Smooth muscle cell (in vitro differentiated cells): Measurements from ENCODE around the gene TYSND1. TPM values are rescaled to one million over a fixed set of nuclear protein-coding genes. Genes with fewer than 3 reads are reported as not detected.

Source experiments
- DNase-seq: peaks from one replicate; lab custom pipeline; 2025; ENCODE audit not compliant: unreplicated experiment; lab: John Stamatoyannopoulos, UW
- H2AFZ ChIP-seq: fragments of 200-600 bp; sonication (generic); 2 replicates; pipeline ENCODE4 v1.6.0; 2016; ENCODE audit warnings: antibody characterized with exemption, low read depth, mild to moderate bottlenecking
- H3F3A ChIP-seq: fragments of 200-600 bp; sonication (generic); 2 replicates; pipeline ENCODE4 v1.6.0; 2017; ENCODE audit warnings: antibody characterized with exemption, low read depth
- H3K27ac ChIP-seq: fragments of 200-600 bp; sonication (generic); 2 replicates; pipeline ENCODE4 v1.5.1; 2016; ENCODE audit warnings: low read depth, mild to moderate bottlenecking
- H3K27me3 ChIP-seq: fragments of 200-600 bp; sonication (generic); 2 replicates; pipeline ENCODE4 v1.6.1; 2016; ENCODE audit warnings: low read depth, mild to moderate bottlenecking
- H3K36me3 ChIP-seq: fragments of 200-600 bp; sonication (generic); 2 replicates; pipeline ENCODE4 v1.5.1; 2016; ENCODE audit warnings: low read depth
- H3K4me1 ChIP-seq: fragments of 200-600 bp; sonication (generic); 2 replicates; pipeline ENCODE4 v1.5.1; 2016; ENCODE audit warnings: low read depth
- H3K4me2 ChIP-seq: fragments of 200-600 bp; sonication (generic); 2 replicates; pipeline ENCODE4 v1.6.0; 2016; ENCODE audit warnings: mild to moderate bottlenecking
- H3K4me3 ChIP-seq: fragments of 200-600 bp; sonication (generic); 2 replicates; pipeline ENCODE4 v1.5.1; 2016; ENCODE audit warnings: mild to moderate bottlenecking
- H3K79me2 ChIP-seq: fragments of 200-600 bp; sonication (generic); 2 replicates; pipeline ENCODE4 v1.6.0; 2016; ENCODE audit warnings: low read depth, mild to moderate bottlenecking
- H3K9ac ChIP-seq: fragments of 200-600 bp; sonication (generic); 2 replicates; pipeline ENCODE4 v1.6.0; 2016; ENCODE audit warnings: low read depth
- H3K9me3 ChIP-seq: fragments of 200-600 bp; sonication (generic); replicated peaks from 2 replicates; pipeline ENCODE4 v1.5.1; 2016; ENCODE audit warnings: low read depth
- H4K20me1 ChIP-seq: fragments of 200-600 bp; sonication (generic); 2 replicates; pipeline ENCODE4 v1.6.0; 2016; ENCODE audit warnings: low read depth
- WGBS: methylation state at CpG from one replicate; pipeline ENCODE4 v1.1.7; 2016; ENCODE audit warnings: low lambda C conversion rate; 5-methylcytosine and 5-hydroxymethylcytosine counted together
- polyA plus RNA-seq: library from polyadenylated mRNA; unstranded; fragments of >200 nt; fragmentation: Nextera tagmentation; extraction: Ambion mirVana; gene quantifications from 2 replicates; pipeline ENCODE4 v1.2.1, GENCODE V29; 2016
- total RNA-seq: library from RNA; depleted of rRNA; stranded (reverse); fragments of >200 nt; gene quantifications from 2 replicates; pipeline ENCODE4 v1.2.3, GENCODE V29; 2014
- TF ChIP-seq, protein P1 (sequence below): fragments of 200-600 bp; sonication (generic); IDR thresholded peaks from 2 replicates; pipeline ENCODE4 v1.5.1; 2017; ENCODE audit warnings: borderline replicate concordance, mild to moderate bottlenecking, antibody characterized with exemption; ENCODE audit not compliant: insufficient read depth, poor library complexity, severe bottlenecking

The TYSND1 gene
- total and polyA plus RNA-seq, 2 experiments from 2014 or later = 4.5 to 4.9 TPM

- H3K36me3 ChIP-seq = no peaks in the 10 kb centered on the region
- no peak for DNase-seq
- H3K9me3 ChIP-seq = no peaks in the 10 kb centered on the region
- H3K79me2 ChIP-seq = no peaks in the 10 kb centered on the region
- H3K4me1 ChIP-seq = no peaks in the 10 kb centered on the region
- WGBS = 90% methylated on average over 10 of the region's 10 CpGs
- no peaks in the 10 kb centered on the region for H3K27me3 ChIP-seq
- H2AFZ ChIP-seq = no peak overlapping the region
- H3K27ac ChIP-seq = no peak overlapping the region
- H3K4me3 ChIP-seq = no peak overlapping the region
- H3K9ac ChIP-seq = no peak overlapping the region
- no peaks in the 10 kb centered on the region for H4K20me1 ChIP-seq
- H3F3A ChIP-seq = no peaks in the 10 kb centered on the region
- TF ChIP-seq, protein P1, sequence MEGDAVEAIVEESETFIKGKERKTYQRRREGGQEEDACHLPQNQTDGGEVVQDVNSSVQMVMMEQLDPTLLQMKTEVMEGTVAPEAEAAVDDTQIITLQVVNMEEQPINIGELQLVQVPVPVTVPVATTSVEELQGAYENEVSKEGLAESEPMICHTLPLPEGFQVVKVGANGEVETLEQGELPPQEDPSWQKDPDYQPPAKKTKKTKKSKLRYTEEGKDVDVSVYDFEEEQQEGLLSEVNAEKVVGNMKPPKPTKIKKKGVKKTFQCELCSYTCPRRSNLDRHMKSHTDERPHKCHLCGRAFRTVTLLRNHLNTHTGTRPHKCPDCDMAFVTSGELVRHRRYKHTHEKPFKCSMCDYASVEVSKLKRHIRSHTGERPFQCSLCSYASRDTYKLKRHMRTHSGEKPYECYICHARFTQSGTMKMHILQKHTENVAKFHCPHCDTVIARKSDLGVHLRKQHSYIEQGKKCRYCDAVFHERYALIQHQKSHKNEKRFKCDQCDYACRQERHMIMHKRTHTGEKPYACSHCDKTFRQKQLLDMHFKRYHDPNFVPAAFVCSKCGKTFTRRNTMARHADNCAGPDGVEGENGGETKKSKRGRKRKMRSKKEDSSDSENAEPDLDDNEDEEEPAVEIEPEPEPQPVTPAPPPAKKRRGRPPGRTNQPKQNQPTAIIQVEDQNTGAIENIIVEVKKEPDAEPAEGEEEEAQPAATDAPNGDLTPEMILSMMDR = no peak
- no peak overlapping the region for H3K4me2 ChIP-seq
These were observed 28.9 kb downstream of the TYSND1 start for GRCh38 chr10:70117646-70118045.

DNA sequence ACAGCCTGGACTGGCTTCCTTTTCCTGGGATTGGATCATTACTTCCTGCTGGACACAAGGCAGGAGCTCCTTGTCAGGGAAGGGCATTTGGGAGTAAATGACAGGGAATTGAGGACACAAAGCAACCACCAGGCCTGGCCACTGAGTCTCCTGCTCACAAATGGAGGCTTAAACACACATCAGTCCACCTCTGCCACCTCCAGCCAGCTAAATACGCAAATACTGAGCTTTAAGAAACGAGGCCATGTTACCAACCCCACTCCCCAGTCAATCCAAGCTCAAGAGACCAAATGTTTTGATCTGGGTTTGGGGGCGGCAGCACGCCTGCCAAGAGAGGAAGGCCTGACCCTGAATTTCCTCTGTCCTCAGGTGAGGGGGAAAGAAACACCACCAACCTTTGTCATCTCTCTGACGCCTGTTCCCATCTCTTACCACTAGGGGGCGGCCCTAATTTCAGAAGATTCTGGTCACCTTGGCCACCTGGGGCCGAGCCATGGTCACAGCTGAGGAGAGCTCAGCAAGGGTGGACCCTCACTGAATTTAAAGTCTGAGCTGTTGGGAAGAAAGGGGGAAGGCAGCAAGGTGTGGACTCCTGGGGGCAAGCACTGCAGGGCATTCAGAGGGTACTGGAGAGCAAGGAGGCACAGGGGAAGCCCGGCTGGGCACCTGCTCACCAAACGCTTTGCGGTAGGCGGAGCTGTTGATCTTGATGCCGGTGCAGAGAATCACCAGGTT lies 30.4 kb downstream of the TYSND1 start:
- Histone ChIP-seq H4K20me1 (no peaks in the 10 kb centered on the region), H3K27ac (no peak overlapping the region), H2AFZ (no peak overlapping the region), H3K36me3 (no peaks in the 10 kb centered on the region), H3K4me3 (no peak overlapping the region), H3K9me3 (no peaks in the 10 kb centered on the region), H3K9ac (no peak overlapping the region), H3K4me1 (no peaks in the 10 kb centered on the region), H3K4me2 (no peak overlapping the region), H3K27me3 (no peaks in the 10 kb centered on the region), H3K79me2 (no peaks in the 10 kb centered on the region), H3F3A (no peaks in the 10 kb centered on the region)
- TF ChIP-seq, protein P1 = peak; percentile 86
- DNase-seq = no peak
- 56% methylated on average over 12 of the region's 12 CpGs for WGBS

GRCh38 chr10:70114902-70115301 lies 31.6 kb downstream of the TYSND1 start:
- H3K4me2 ChIP-seq = no peak overlapping the region
- no peak for DNase-seq
- no peaks in the 10 kb centered on the region for H3K4me1 ChIP-seq
- H3K36me3 ChIP-seq = no peaks in the 10 kb centered on the region
- WGBS = 91% methylated on average over 15 of the region's 15 CpGs
- no peak overlapping the region for H3K4me3 ChIP-seq
- no peak overlapping the region for H3K27ac ChIP-seq
- no peak overlapping the region for H2AFZ ChIP-seq
- TF ChIP-seq, protein P1 = no peak
- H3K9me3 ChIP-seq = no peaks in the 10 kb centered on the region
- H3K79me2 ChIP-seq = no peaks in the 10 kb centered on the region
- no peak overlapping the region for H3K9ac ChIP-seq
- no peaks in the 10 kb centered on the region for H4K20me1 ChIP-seq
- H3F3A ChIP-seq = no peaks in the 10 kb centered on the region
- H3K27me3 ChIP-seq = no peaks in the 10 kb centered on the region

- Histone ChIP-seq H3K27me3 (no peaks in the 10 kb centered on the region), H3K36me3 (no peaks in the 10 kb centered on the region), H3K79me2 (no peaks in the 10 kb centered on the region), H2AFZ (no peak overlapping the region), H3K9me3 (no peaks in the 10 kb centered on the region), H3K27ac (no peak overlapping the region), H3K4me3 (no peak overlapping the region), H4K20me1 (no peaks in the 10 kb centered on the region), H3K4me1 (no peaks in the 10 kb centered on the region), H3F3A (no peaks in the 10 kb centered on the region), H3K4me2 (no peak overlapping the region), H3K9ac (no peak overlapping the region)
- WGBS = 97% methylated on average over 8 of the region's 8 CpGs
- DNase-seq = no peak
- TF ChIP-seq, protein P1 = no peak
These were observed 34.4 kb downstream of the TYSND1 start for GRCh38 chr10:70112071-70112470.
